Measurements from ENCODE around the gene AADAC. TPM values are rescaled to one million over a fixed set of nuclear protein-coding genes. Genes with fewer than 3 reads are reported as not detected.
"Not testable (repeated sequence)": the region's sequence is repeated elsewhere in the genome, so short reads cannot be mapped to it uniquely, and the experiment has no call there.

Gene AADAC
- total RNA-seq, 1 donor from 2014 or later, result not detected

GRCh38 chr3:151776259-151776740, 37.6 kb upstream of the AADAC start:
- Histone ChIP-seq H3K9me3 (replicated peaks) (no peaks in the 10 kb centered on the region), H3K27me3 (ENCODE audit: low read depth) (no peaks in the 10 kb centered on the region), H3K27ac (replicated peaks) (no peak overlapping the region), H3K36me3 (no peaks in the 10 kb centered on the region), H3K4me3 (no peak overlapping the region), H3K4me1 (peaks cover 21% of the 10 kb centered on the region)
- intact Hi-C loops (cut with micrococcal nuclease), result no loop called here
- no peak for TF ChIP-seq CTCF (IDR thresholded peaks at IDR 0.05; ENCODE audit: borderline replicate concordance)
- no peak for DNase-seq

- Histone ChIP-seq H3K27me3 (ENCODE audit: low read depth) (no peaks in the 10 kb centered on the region), H3K36me3 (no peaks in the 10 kb centered on the region), H3K9me3 (replicated peaks) (no peaks in the 10 kb centered on the region), H3K4me1 (peaks cover 5% of the 10 kb centered on the region), H3K27ac (replicated peaks) (no peak overlapping the region), H3K4me3 (no peak overlapping the region)
- intact Hi-C loops (cut with micrococcal nuclease), result no loop called here
- DNase-seq, result no peak
- no peak for TF ChIP-seq CTCF (IDR thresholded peaks at IDR 0.05; ENCODE audit: borderline replicate concordance)
These were observed 36.0 kb upstream of the AADAC start for GRCh38 chr3:151777880-151778279.

GRCh38 chr3:151787626-151788025, 26.3 kb upstream of the AADAC start:
- H3K36me3 ChIP-seq, result no peaks in the 10 kb centered on the region
- H3K27ac ChIP-seq (replicated peaks), result no peak overlapping the region
- no peak for DNase-seq
- no peaks in the 10 kb centered on the region for H3K9me3 ChIP-seq (replicated peaks)
- TF ChIP-seq CTCF (IDR thresholded peaks at IDR 0.05; ENCODE audit: borderline replicate concordance), result no peak
- no peak overlapping the region for H3K4me3 ChIP-seq
- H3K4me1 ChIP-seq, result no peaks in the 10 kb centered on the region
- intact Hi-C loops (cut with micrococcal nuclease), result no loop called here
- no peaks in the 10 kb centered on the region for H3K27me3 ChIP-seq (ENCODE audit: low read depth)

GRCh38 chr3:151788401-151788800, 25.5 kb upstream of the AADAC start:
- no peaks in the 10 kb centered on the region for H3K27me3 ChIP-seq (ENCODE audit: low read depth)
- H3K4me1 ChIP-seq, result no peaks in the 10 kb centered on the region
- TF ChIP-seq CTCF (IDR thresholded peaks at IDR 0.05; ENCODE audit: borderline replicate concordance), result no peak
- no peaks in the 10 kb centered on the region for H3K9me3 ChIP-seq (replicated peaks)
- intact Hi-C loops (cut with micrococcal nuclease), result no loop called here
- H3K4me3 ChIP-seq, result no peak overlapping the region
- no peaks in the 10 kb centered on the region for H3K36me3 ChIP-seq
- no peak overlapping the region for H3K27ac ChIP-seq (replicated peaks)
- no peak for DNase-seq

GRCh38 chr3:151789853-151790463, 24.0 kb upstream of the AADAC start:
- no peak for TF ChIP-seq CTCF (IDR thresholded peaks at IDR 0.05; ENCODE audit: borderline replicate concordance)
- Histone ChIP-seq H3K9me3 (replicated peaks) (no peaks in the 10 kb centered on the region), H3K4me1 (no peaks in the 10 kb centered on the region), H3K4me3 (no peak overlapping the region), H3K27me3 (ENCODE audit: low read depth) (no peaks in the 10 kb centered on the region), H3K27ac (replicated peaks) (no peak overlapping the region), H3K36me3 (no peaks in the 10 kb centered on the region)
- intact Hi-C loops (cut with micrococcal nuclease), result no loop called here
- no peak for DNase-seq

- intact Hi-C loops (cut with micrococcal nuclease); H3K4me3 ChIP-seq; H3K9me3 ChIP-seq (replicated peaks); H3K27ac ChIP-seq (replicated peaks); H3K4me1 ChIP-seq; DNase-seq; H3K36me3 ChIP-seq; H3K27me3 ChIP-seq (ENCODE audit: low read depth): not testable (repeated sequence)
These were observed 23.2 kb upstream of the AADAC start for GRCh38 chr3:151790763-151791162.

Measured in left ventricle myocardium inferior (tissue), 1 donor.